IgD-negative memory B cell (primary cell): Measurements from ENCODE around the gene ZC3H7A. TPM values are rescaled to one million over a fixed set of nuclear protein-coding genes. Genes with fewer than 3 reads are reported as not detected.

Experiments
- H3K27ac Mint-ChIP-seq, 3 donors: one replicate each; pipeline ENCODE4 v1.8.0; 2020 to 2022; ENCODE audit warnings: mild to moderate bottlenecking in 3 of 3, mixed read lengths in 3 of 3, moderate library complexity in 1 of 3
- H3K27me3 Mint-ChIP-seq: one replicate; pipeline ENCODE4 v1.8.0; 2021; ENCODE audit warnings: mixed read lengths
- H3K36me3 Mint-ChIP-seq: one replicate; pipeline ENCODE4 v1.8.0; 2020; ENCODE audit warnings: mild to moderate bottlenecking, mixed read lengths
- H3K4me1 Mint-ChIP-seq, 3 donors: one replicate each; pipeline ENCODE4 v1.8.0; 2020 to 2022; ENCODE audit warnings: mixed read lengths in 3 of 3, mild to moderate bottlenecking in 1 of 3
- H3K4me3 Mint-ChIP-seq, 4 donors: one replicate each; pipeline ENCODE4 v1.8.0; 2020 to 2022; ENCODE audit warnings: mild to moderate bottlenecking in 4 of 4, mixed read lengths in 4 of 4, moderate library complexity in 3 of 4
- H3K9me3 Mint-ChIP-seq, 3 donors: one replicate each; pipeline ENCODE4 v1.8.0; 2020 to 2021; ENCODE audit warnings: mixed read lengths in 3 of 3, mild to moderate bottlenecking in 1 of 3
- polyA plus RNA-seq: library from polyadenylated mRNA; unstranded; fragments of 300-500 nt; fragmentation: Illumina TruSeq; gene quantifications from one replicate; pipeline ENCODE4 v1.2.3, GENCODE V29; 2021

ZC3H7A gene
- polyA plus RNA-seq, 1 donor from 2014 or later = 37.5 TPM

GRCh38 chr16:11742536-11743307 is 54.3 kb downstream of the ZC3H7A start, which contains the start of gene TXNDC11:
Gene TXNDC11 (minus strand): TSS chr16:11742857. CDS start chr16:11742730, 127 bp downstream.
- no peaks in the 10 kb centered on the region for H3K27me3 Mint-ChIP-seq
- no peaks in the 10 kb centered on the region for H3K9me3 Mint-ChIP-seq
- H3K27ac Mint-ChIP-seq = peak within 1 kb of the TSS; percentile 96 to 97 (median 97)
- H3K4me3 Mint-ChIP-seq = peak within 1 kb of the TSS; percentile 91 to 97 (median 95)
- H3K4me1 Mint-ChIP-seq = peaks cover 36 to 45% (median 44%) of the 10 kb centered on the region in 3 donors
- peaks cover 1% of the 10 kb centered on the region for H3K36me3 Mint-ChIP-seq

DNA sequence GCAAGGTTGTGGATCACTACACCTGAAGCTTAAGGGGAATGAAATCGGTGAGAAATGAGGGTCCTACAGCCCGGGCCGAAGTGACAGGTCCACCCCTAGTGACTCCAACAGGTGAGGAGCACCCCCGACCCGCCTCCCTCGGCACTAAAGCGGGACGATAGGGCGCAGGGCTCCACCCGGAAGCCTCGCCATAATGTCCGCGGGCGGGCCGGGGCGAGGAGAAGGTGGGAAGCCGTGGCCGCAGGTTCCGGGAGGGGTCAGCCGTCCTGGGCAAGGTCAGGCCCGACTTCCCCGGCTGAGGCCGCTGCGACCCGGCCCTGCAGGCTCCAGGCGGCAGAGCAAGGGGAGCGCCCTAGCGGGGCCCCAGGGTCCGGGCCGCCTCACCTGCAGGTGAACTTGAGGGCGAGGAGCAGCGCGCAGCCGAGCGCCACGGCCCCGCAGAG is 54.9 kb downstream of the ZC3H7A start:
- Mint-ChIP-seq H3K27me3 (no peaks in the 10 kb centered on the region), H3K4me3 (peak overlapping the region; percentile 89 to 97 (median 92)), H3K36me3 (peaks cover 1% of the 10 kb centered on the region), H3K9me3 (no peaks in the 10 kb centered on the region), H3K4me1 (peaks cover 38 to 46% (median 45%) of the 10 kb centered on the region in 3 donors), H3K27ac (peak overlapping the region; percentile 93 to 97 (median 96))

DNA sequence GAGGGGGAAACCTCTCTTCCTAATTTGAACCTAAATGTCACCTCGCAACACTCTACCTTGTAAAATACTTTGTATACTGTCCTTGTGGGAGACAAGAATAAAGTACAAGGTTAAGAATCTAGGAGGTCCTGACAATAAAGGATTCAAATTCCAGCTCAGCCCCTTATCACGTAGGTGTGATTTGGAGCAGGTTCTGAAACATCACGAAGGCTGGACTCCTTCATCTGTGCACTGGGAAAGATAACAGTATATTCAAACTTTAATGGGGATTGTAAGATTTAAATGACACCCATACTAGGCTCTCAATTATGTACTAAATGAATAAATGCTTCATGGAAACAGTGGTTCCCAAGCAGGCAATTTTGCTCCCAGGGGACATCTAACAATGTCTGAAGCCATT is 56.5 kb downstream of the ZC3H7A start:
- peak overlapping the region in 2 of 3 donors; percentile 73 to 97 for H3K27ac Mint-ChIP-seq
- H3K9me3 Mint-ChIP-seq = no peaks in the 10 kb centered on the region
- H3K27me3 Mint-ChIP-seq = no peaks in the 10 kb centered on the region
- H3K36me3 Mint-ChIP-seq = peaks cover 1% of the 10 kb centered on the region
- H3K4me1 Mint-ChIP-seq = peaks cover 43 to 51% (median 46%) of the 10 kb centered on the region in 3 donors
- peak overlapping the region; percentile 89 to 97 (median 92) for H3K4me3 Mint-ChIP-seq

DNA sequence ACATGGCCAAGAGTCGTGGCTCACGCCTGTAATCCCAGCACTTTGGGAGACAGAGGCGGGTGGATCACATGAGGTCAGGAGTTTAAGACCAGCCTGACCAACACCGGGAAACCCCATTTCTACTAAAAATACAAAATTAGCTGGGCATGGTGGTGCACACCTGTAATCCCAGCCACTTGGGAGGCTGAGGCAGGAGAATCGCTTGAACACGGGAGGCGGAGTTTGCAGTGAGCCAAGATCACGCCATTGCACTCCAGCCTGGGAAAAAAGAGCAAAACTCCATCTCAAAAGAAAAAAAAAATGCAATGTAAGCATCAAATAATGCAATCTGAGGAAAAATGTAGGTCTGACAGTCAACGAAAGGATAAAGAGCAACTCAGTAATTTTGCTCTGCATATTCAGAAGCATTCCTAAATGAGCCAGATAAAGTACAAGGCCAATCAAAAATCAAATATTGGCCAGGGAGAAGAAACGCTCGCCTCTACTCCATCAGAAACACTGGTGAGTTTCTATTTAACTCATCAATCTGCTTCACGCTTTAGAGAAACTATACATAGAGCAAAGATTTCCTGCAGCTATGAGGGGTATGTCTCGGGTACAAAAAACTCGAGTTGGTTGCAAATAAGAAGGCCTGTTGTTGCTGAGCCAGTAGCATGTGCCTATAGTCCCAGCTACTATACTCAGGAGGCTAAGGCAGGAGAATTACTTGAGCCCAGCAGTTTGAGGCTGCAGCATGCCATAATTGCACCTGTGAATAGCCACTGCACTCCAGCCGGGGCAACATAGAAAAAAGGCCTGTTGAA is 58.1 kb downstream of the ZC3H7A start:
- Mint-ChIP-seq H3K9me3 (no peaks in the 10 kb centered on the region), H3K27ac (peak overlapping the region; percentile 51 to 97 (median 71)), H3K27me3 (no peaks in the 10 kb centered on the region), H3K4me3 (peak overlapping the region; percentile 89 to 97 (median 92)), H3K4me1 (peaks cover 48 to 59% (median 51%) of the 10 kb centered on the region in 3 donors), H3K36me3 (peaks cover 4% of the 10 kb centered on the region)

GRCh38 chr16:11737713-11738112 is 59.3 kb downstream of the ZC3H7A start:
- Mint-ChIP-seq H3K36me3 (peaks cover 4% of the 10 kb centered on the region), H3K9me3 (no peaks in the 10 kb centered on the region), H3K27me3 (no peaks in the 10 kb centered on the region), H3K4me3 (peak overlapping the region in 3 of 4 donors; percentile 82 to 97 (median 93)), H3K27ac (peak overlapping the region in 2 of 3 donors; percentile 65 to 97), H3K4me1 (peaks cover 46 to 58% (median 46%) of the 10 kb centered on the region in 3 donors)

DNA sequence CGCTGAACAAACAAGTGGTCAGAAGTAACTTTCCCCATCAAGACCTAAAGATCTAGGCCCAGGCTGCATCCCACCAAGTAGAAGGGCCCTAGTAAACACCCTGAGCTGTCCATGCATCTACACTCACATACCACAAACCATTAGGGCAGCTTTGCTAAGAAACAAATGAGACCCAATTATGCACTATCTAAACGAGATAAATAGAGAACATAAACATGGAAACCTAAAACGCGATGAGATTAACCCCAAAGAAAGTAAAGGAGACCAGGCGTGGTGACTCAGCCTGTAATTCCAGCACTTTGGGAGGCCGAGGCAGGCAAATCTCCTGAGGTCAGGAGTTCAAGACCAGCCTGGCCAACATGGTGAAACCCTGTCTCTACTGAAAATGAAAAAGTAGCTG is 60.2 kb downstream of the ZC3H7A start:
- Mint-ChIP-seq H3K27ac (peak overlapping the region in 1 of 3 donors; percentile 65), H3K4me1 (peaks cover 46 to 56% (median 50%) of the 10 kb centered on the region in 3 donors), H3K36me3 (peaks cover 6% of the 10 kb centered on the region), H3K9me3 (no peaks in the 10 kb centered on the region), H3K4me3 (peak overlapping the region in 2 of 4 donors; percentile 21 to 50), H3K27me3 (no peaks in the 10 kb centered on the region)

- peaks cover 38 to 53% (median 41%) of the 10 kb centered on the region in 3 donors for H3K4me1 Mint-ChIP-seq
- peak overlapping the region in 1 of 4 donors; percentile 49 for H3K4me3 Mint-ChIP-seq
- H3K9me3 Mint-ChIP-seq = no peaks in the 10 kb centered on the region
- peak overlapping the region in 2 of 3 donors; percentile 62 to 67 for H3K27ac Mint-ChIP-seq
- H3K27me3 Mint-ChIP-seq = no peaks in the 10 kb centered on the region
- H3K36me3 Mint-ChIP-seq = peaks cover 6% of the 10 kb centered on the region
Measured at GRCh38 chr16:11735787-11736186, 61.3 kb downstream of the ZC3H7A start.

DNA sequence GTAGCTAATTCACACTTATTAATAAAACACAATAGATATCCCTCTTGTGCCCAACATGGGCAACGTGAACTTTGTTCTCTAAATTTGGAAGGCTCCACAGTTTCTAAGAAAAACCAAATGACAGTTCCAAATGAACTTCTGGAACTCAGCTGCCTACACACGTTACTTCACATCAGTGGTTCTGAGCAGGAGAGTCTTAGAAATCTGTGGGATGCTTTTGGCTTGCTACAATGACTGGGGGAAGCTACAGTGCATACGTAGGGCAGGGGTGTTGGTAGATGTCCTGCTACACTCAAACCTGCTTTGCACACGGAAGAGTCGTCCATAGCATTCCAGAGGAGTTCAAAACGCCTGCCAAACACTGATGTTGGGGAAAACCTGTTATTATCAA is 62.4 kb downstream of the ZC3H7A start:
- H3K4me1 Mint-ChIP-seq = peaks cover 32 to 47% (median 34%) of the 10 kb centered on the region in 3 donors
- peak overlapping the region; percentile 17 to 74 (median 31) for H3K27ac Mint-ChIP-seq
- H3K9me3 Mint-ChIP-seq = no peaks in the 10 kb centered on the region
- H3K4me3 Mint-ChIP-seq = peak overlapping the region in 2 of 4 donors; percentile 19 to 61
- H3K27me3 Mint-ChIP-seq = no peaks in the 10 kb centered on the region
- peaks cover 6% of the 10 kb centered on the region for H3K36me3 Mint-ChIP-seq

- no peaks in the 10 kb centered on the region for H3K27me3 Mint-ChIP-seq
- H3K27ac Mint-ChIP-seq = peak overlapping the region; percentile 23 to 74 (median 31)
- H3K4me3 Mint-ChIP-seq = peak overlapping the region in 2 of 4 donors; percentile 19 to 65
- peaks cover 6% of the 10 kb centered on the region for H3K36me3 Mint-ChIP-seq
- H3K9me3 Mint-ChIP-seq = no peaks in the 10 kb centered on the region
- H3K4me1 Mint-ChIP-seq = peaks cover 29 to 47% (median 30%) of the 10 kb centered on the region in 3 donors
Measured at GRCh38 chr16:11734025-11734652, 62.9 kb downstream of the ZC3H7A start.

- Mint-ChIP-seq H3K9me3 (no peaks in the 10 kb centered on the region), H3K27ac (peak overlapping the region in 1 of 3 donors; percentile 39), H3K27me3 (no peaks in the 10 kb centered on the region), H3K4me3 (no peak overlapping the region), H3K4me1 (peaks cover 13 to 42% (median 18%) of the 10 kb centered on the region in 3 donors), H3K36me3 (peaks cover 5% of the 10 kb centered on the region)
Measured at GRCh38 chr16:11731222-11731621, 65.8 kb downstream of the ZC3H7A start.

GRCh38 chr16:11729787-11730186 is 67.3 kb downstream of the ZC3H7A start:
- H3K36me3 Mint-ChIP-seq = peaks cover 5% of the 10 kb centered on the region
- H3K4me1 Mint-ChIP-seq = peaks cover 13 to 36% (median 17%) of the 10 kb centered on the region in 3 donors
- H3K27ac Mint-ChIP-seq = peak overlapping the region in 1 of 3 donors; percentile 63
- H3K9me3 Mint-ChIP-seq = no peaks in the 10 kb centered on the region
- no peaks in the 10 kb centered on the region for H3K27me3 Mint-ChIP-seq
- no peak overlapping the region for H3K4me3 Mint-ChIP-seq

DNA sequence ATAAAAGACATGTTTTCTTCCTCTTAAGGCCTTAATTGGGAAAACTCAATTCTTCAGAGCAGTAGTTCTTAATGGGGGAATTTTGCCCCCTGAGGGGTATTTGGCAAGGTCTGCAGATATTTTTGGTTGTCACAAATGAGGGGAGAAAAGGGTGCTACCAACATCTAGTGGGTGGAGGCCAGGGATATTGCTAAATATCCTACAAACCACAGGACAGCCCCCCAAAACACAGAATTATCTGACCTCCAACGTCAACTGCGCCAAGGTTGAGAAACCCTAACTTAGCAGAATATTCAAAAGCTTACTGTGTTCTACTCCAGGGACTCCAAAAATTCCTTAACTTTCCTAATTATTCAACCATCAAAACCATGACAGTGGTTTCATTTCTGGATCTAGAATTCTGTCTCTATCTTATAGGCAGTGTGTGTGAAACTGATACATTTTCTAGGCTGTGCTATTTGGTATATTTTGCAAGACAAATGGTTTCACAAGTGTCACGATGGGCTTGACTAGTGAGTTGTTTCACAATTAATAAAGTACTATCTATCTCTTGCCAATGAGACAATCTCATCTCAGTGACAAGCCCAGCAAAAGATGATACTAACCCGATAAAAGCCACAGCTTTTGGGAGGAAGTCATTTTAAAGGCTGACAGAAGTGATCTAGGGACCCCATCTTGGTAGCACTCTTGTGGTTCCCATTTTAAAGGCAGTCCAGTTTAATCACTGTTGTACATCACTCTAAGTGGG is 69.1 kb downstream of the ZC3H7A start:
- H3K9me3 Mint-ChIP-seq = no peaks in the 10 kb centered on the region
- H3K4me3 Mint-ChIP-seq = peak overlapping the region in 1 of 4 donors; percentile 41
- peaks cover 9 to 30% (median 20%) of the 10 kb centered on the region in 3 donors for H3K4me1 Mint-ChIP-seq
- peak overlapping the region in 1 of 3 donors; percentile 31 for H3K27ac Mint-ChIP-seq
- no peaks in the 10 kb centered on the region for H3K27me3 Mint-ChIP-seq
- H3K36me3 Mint-ChIP-seq = peaks cover 2% of the 10 kb centered on the region

- H3K27ac Mint-ChIP-seq = no peak overlapping the region
- H3K9me3 Mint-ChIP-seq = no peaks in the 10 kb centered on the region
- H3K4me3 Mint-ChIP-seq = no peak overlapping the region
- peaks cover 17 to 34% (median 22%) of the 10 kb centered on the region in 3 donors for H3K4me1 Mint-ChIP-seq
- peaks cover 5% of the 10 kb centered on the region for H3K36me3 Mint-ChIP-seq
- no peaks in the 10 kb centered on the region for H3K27me3 Mint-ChIP-seq
Measured at GRCh38 chr16:11726008-11726407, 71.0 kb downstream of the ZC3H7A start.

- no peaks in the 10 kb centered on the region for H3K27me3 Mint-ChIP-seq
- H3K4me3 Mint-ChIP-seq = no peak overlapping the region
Measured at GRCh38 chr16:11725457-11725856, 71.6 kb downstream of the ZC3H7A start.

More at GRCh38 chr16:11725457-11725856, 71.6 kb downstream of the ZC3H7A start:
- peaks cover 16 to 31% (median 22%) of the 10 kb centered on the region in 3 donors for H3K4me1 Mint-ChIP-seq
- H3K9me3 Mint-ChIP-seq = no peaks in the 10 kb centered on the region
- H3K36me3 Mint-ChIP-seq = peaks cover 5% of the 10 kb centered on the region
- peak overlapping the region in 1 of 3 donors; percentile 76 for H3K27ac Mint-ChIP-seq
